GM10248 (cell line): ENCODE data around the gene MND1.

Experiments used
- CTCF ChIA-PET: fragments of 300-600 bp; sonication (Branson Sonifier 250); formaldehyde crosslinking; extraction: SDS; loops from one replicate; lab custom pipeline; 2021; ENCODE audit warnings: antibody characterized with exemption; lab: Yijun Ruan, JAX
- POLR2A ChIA-PET: fragments of 350-650 bp; sonication (Branson Sonifier 250); formaldehyde crosslinking; extraction: SDS; loops from one replicate; lab custom pipeline; 2020; ENCODE audit warnings: antibody characterized with exemption; lab: Yijun Ruan, JAX
- DNase-seq: peaks from one replicate; pipeline ENCODE4 v3.0.0; 2012; ENCODE audit errors: extremely low spot score
- CTCF ChIP-seq: IDR thresholded peaks from 2 replicates; pipeline ENCODE4 v1.5.1; 2012; ENCODE audit warnings: mild to moderate bottlenecking, low read depth; ENCODE audit errors: extremely low read depth, missing control alignments, control extremely low read depth

Gene MND1, protein sequence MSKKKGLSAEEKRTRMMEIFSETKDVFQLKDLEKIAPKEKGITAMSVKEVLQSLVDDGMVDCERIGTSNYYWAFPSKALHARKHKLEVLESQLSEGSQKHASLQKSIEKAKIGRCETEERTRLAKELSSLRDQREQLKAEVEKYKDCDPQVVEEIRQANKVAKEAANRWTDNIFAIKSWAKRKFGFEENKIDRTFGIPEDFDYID

GRCh38 chr4:153344131-153345011, at the start of gene MND1:
Gene MND1 (plus strand): TSS chr4:153344688. CDS start chr4:153344738, 50 bp downstream.
- DNase-seq: peak; percentile 93
- ChIA-PET CTCF (interaction anchor here (0.6 to 6.9 kb wide), 22 partner anchors 9 to 420 kb away, joined by 3 to 48 read pairs (median 4); no protein-coding TSS in a partner anchor), POLR2A (no interaction called here)
- peak; percentile 72 for TF ChIP-seq CTCF

- ChIA-PET POLR2A (no interaction called here), CTCF (interaction anchor here (1.0 to 1.6 kb wide), 2 partner anchors 10 to 15 kb away, joined by 3 to 5 read pairs; no protein-coding TSS in a partner anchor)
- TF ChIP-seq CTCF: no peak
- no peak for DNase-seq
These were observed 49.2 kb upstream of the MND1 start for GRCh38 chr4:153295131-153295755.

- POLR2A ChIA-PET: no interaction called here
These were observed 48.3 kb upstream of the MND1 start for GRCh38 chr4:153296040-153296823.

DNA sequence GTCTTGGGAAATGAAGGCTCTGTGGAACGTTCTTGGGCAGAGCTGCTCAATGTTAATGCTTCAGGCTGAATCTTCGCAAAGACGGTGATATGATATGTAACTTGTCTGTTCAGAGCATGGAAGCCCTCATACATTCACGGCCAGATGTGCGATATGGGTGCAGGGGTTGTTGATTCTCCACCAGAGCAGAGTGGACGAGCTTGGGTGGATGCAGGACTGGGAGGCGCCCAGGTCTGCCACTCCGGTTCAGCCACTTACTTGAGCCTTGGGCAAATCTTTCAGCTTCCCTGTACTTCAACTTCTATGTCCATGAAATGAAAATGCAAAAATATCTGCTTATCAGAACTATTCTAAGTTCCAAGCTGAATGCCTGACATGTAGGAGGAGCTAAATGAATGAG, 47.4 kb upstream of the MND1 start:
- no peak for TF ChIP-seq CTCF
- DNase-seq: no peak
- CTCF ChIA-PET: interaction anchor here (0.8 to 1.6 kb wide), 2 partner anchors 11 to 18 kb away, joined by 3 read pairs; no protein-coding TSS in a partner anchor
- POLR2A ChIA-PET: no interaction called here

More at GRCh38 chr4:153296040-153296823, 48.3 kb upstream of the MND1 start:
- no peak for TF ChIP-seq CTCF
- CTCF ChIA-PET: interaction anchor here (0.8 to 1.6 kb wide), 4 partner anchors 9 to 18 kb away, joined by 3 to 5 read pairs (median 3); no protein-coding TSS in a partner anchor
- DNase-seq: no peak

GRCh38 chr4:153310793-153311192, 33.7 kb upstream of the MND1 start:
- ChIA-PET CTCF (interaction anchor here (1.1 to 1.5 kb wide), 3 partner anchors 12 to 225 kb away, joined by 3 to 5 read pairs (median 3); no protein-coding TSS in a partner anchor), POLR2A (no interaction called here)
- TF ChIP-seq CTCF: no peak
- DNase-seq: no peak
